ENCODE data around the gene ME1.

ME1 gene

GRCh38 chr6:83185096-83185495 lies 245.8 kb downstream of the ME1 start:
- DNase-seq = no peak

- peak; percentile 64 for DNase-seq
These were observed 247.6 kb downstream of the ME1 start for GRCh38 chr6:83183082-83183828.

GRCh38 chr6:83182114-83182513 lies 248.7 kb downstream of the ME1 start:
- DNase-seq = no peak

- no peak for DNase-seq
These were observed 250.4 kb downstream of the ME1 start for GRCh38 chr6:83180426-83180950.

- no peak for DNase-seq
These were observed 254.6 kb downstream of the ME1 start for GRCh38 chr6:83176246-83176645.

GRCh38 chr6:83169511-83169910 lies 261.3 kb downstream of the ME1 start:
- no peak for DNase-seq

GRCh38 chr6:83169106-83169505 lies 261.7 kb downstream of the ME1 start:
- no peak for DNase-seq

GRCh38 chr6:83168556-83168955 lies 262.3 kb downstream of the ME1 start:
- DNase-seq = no peak

GRCh38 chr6:83167726-83168278 lies 263.0 kb downstream of the ME1 start:
- no peak for DNase-seq

Measured in T1000 (cell line).